T-cell (primary cell): Measurements from ENCODE around the gene BTC. TPM values are rescaled to one million over a fixed set of nuclear protein-coding genes. Genes with fewer than 3 reads are reported as not detected.

Source experiments
- ATAC-seq, 4 experiments: fragments of 200-7000 bp in 3 of 4; fragments of 150-1000 bp in 1 of 4; cut with Tn5 transposase; replicated peaks in 1 of 4; 1 replicate in 3 of 4; 2 replicates in 1 of 4; pipeline ENCODE4 v1.10.0; 2021; ENCODE audit warnings: moderate library complexity in 3 of 4, mild to moderate bottlenecking in 2 of 4, moderate number of reproducible peaks in 1 of 4
- CTCF ChIA-PET, 2 donors: fragments of 300-600 bp; sonication (Branson Sonifier 250); formaldehyde crosslinking; loops; one replicate each; lab custom pipeline; 2022; ENCODE audit warnings: antibody characterized with exemption in 2 of 2; lab: Charles Lee
- POLR2A ChIA-PET, 2 donors: fragments of 300-600 bp; sonication (Branson Sonifier 250); formaldehyde crosslinking; loops; one replicate each; lab custom pipeline; 2022; ENCODE audit warnings: antibody characterized with exemption in 2 of 2; lab: Charles Lee
- DNase-seq, 35 experiments: peaks; one replicate each; pipeline versions ENCODE4 v3.0.0 to v3.0.0-alpha.2; 2013 to 2023
- H3K27ac ChIP-seq: one replicate; pipeline ENCODE4 v1.5.1; 2013; ENCODE audit warnings: low read length
- H3K27me3 ChIP-seq, 2 experiments: replicated peaks in 1 of 2; 1 replicate in 1 of 2; 2 replicates in 1 of 2; pipeline versions ENCODE4 v1.6.1 to v1.7.0; 2013; ENCODE audit warnings: low read length in 1 of 2, mixed read lengths in 1 of 2; ENCODE audit not compliant: control insufficient read depth in 2 of 2, insufficient read depth in 2 of 2; ENCODE audit errors: extremely low read depth in 1 of 2
- H3K36me3 ChIP-seq, 2 donors: 1 replicate in 1 of 2; 2 replicates in 1 of 2; pipeline versions ENCODE4 v1.6.1 to v1.7.0; 2013; ENCODE audit warnings: low read length in 1 of 2; ENCODE audit not compliant: control insufficient read depth in 2 of 2, insufficient read depth in 1 of 2; ENCODE audit errors: extremely low read depth in 1 of 2
- H3K4me1 ChIP-seq, 2 experiments: 1 replicate in 1 of 2; 2 replicates in 1 of 2; pipeline versions ENCODE4 v1.6.1 to v1.7.0; 2013; ENCODE audit warnings: low read length in 2 of 2, mixed read lengths in 1 of 2; ENCODE audit not compliant: insufficient read depth in 2 of 2, control insufficient read depth in 1 of 2; ENCODE audit errors: extremely low read depth in 1 of 2
- H3K4me3 ChIP-seq, 2 donors: 1 replicate in 1 of 2; 2 replicates in 1 of 2; pipeline versions ENCODE4 v1.5.1 to v1.7.0; 2013; ENCODE audit warnings: mild to moderate bottlenecking in 2 of 2, low read length in 1 of 2, moderate library complexity in 1 of 2; ENCODE audit not compliant: control insufficient read depth in 1 of 2; ENCODE audit errors: extremely low read depth in 1 of 2
- H3K9me3 ChIP-seq: 2 replicates; pipeline ENCODE4 v1.7.0; 2013
- H3K27ac Mint-ChIP-seq, 2 donors: one replicate each; pipeline ENCODE4 v1.8.0; 2020 to 2021; ENCODE audit warnings: mild to moderate bottlenecking in 2 of 2, mixed read lengths in 2 of 2
- H3K27me3 Mint-ChIP-seq, 2 donors: one replicate each; pipeline ENCODE4 v1.8.0; 2021 to 2022; ENCODE audit warnings: mixed read lengths in 2 of 2
- H3K36me3 Mint-ChIP-seq: one replicate; pipeline ENCODE4 v1.8.0; 2021; ENCODE audit warnings: mixed read lengths
- H3K4me1 Mint-ChIP-seq, 3 donors: one replicate each; pipeline ENCODE4 v1.8.0; 2020 to 2022; ENCODE audit warnings: mixed read lengths in 3 of 3, mild to moderate bottlenecking in 1 of 3
- H3K4me3 Mint-ChIP-seq, 3 donors: one replicate each; pipeline ENCODE4 v1.8.0; 2020 to 2022; ENCODE audit warnings: mild to moderate bottlenecking in 3 of 3, mixed read lengths in 3 of 3, moderate library complexity in 3 of 3
- H3K9me3 Mint-ChIP-seq, 3 donors: one replicate each; pipeline ENCODE4 v1.8.0; 2020 to 2022; ENCODE audit warnings: mixed read lengths in 3 of 3
- WGBS: methylation state at CpG from one replicate; pipeline ENCODE4 v1.1.5; 2013; ENCODE audit warnings: missing lambda C conversion rate; ENCODE audit not compliant: insufficient coverage; 5-methylcytosine and 5-hydroxymethylcytosine counted together
- total RNA-seq, 35 experiments: library from RNA in 6 of 35; stranded (reverse) in 6 of 35; fragments of 120-200 nt in 1 of 35; gene quantifications; one replicate each; pipeline versions ENCODE4 v1.2.1 to v1.2.4 and lab custom pipeline; 2013 to 2026

Gene BTC
- total RNA-seq, 5 donors from 2014 or later (not counting 1 experiment from before 2014, with no cell fraction given) = not detected

- H3K4me3 ChIP-seq = peak overlapping the region; percentile 2 to 17
- Mint-ChIP-seq H3K4me1 (peaks cover 0 to 2% (median 2%) of the 10 kb centered on the region in 3 donors), H3K36me3 (no peaks in the 10 kb centered on the region), H3K4me3 (peak overlapping the region in 1 of 3 donors; percentile 45), H3K27me3 (peaks cover 45 to 60% of the 10 kb centered on the region in 2 donors), H3K27ac (no peak overlapping the region), H3K9me3 (peaks cover 0 to 7% (median 0%) of the 10 kb centered on the region in 3 donors)
- ChIA-PET CTCF (no interaction called here), POLR2A (no interaction called here)
- no peaks in the 10 kb centered on the region for H3K36me3 ChIP-seq
- H3K27me3 ChIP-seq = peaks cover 9 to 18% of the 10 kb centered on the region in 2 experiments
- peaks cover 0 to 10% of the 10 kb centered on the region in 2 experiments for H3K4me1 ChIP-seq
- DNase-seq (peak in 2 of 35 experiments; percentile 1 to 2), ATAC-seq (no peak)
- 3% methylated on average over 42 of the region's 42 CpGs for WGBS
- H3K9me3 ChIP-seq = no peaks in the 10 kb centered on the region
- H3K27ac ChIP-seq = no peak overlapping the region
These were observed 454 bp downstream of the BTC start for GRCh38 chr4:74793757-74794381.

DNA sequence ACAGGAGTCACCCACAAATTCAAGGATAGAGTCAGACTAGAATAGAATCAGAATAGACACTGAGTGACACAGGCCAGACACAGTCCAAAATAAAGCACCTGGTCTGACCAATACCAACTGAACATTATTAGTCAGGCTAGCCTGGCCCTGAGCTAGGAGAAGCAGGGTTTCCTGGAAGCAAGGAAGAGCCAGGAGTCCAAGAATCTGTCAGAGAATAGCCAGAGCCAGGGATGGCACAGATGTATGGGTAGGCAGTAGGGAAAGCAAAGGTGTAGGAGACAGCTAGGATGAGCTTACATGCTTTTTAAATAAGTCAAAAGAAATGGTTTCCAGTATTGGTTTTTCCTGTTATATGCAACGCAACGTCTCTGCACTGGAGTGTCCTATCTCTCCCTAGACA, 3.7 kb downstream of the BTC start:
- Mint-ChIP-seq H3K4me1 (peaks cover 0 to 2% (median 2%) of the 10 kb centered on the region in 3 donors), H3K27ac (no peak overlapping the region), H3K4me3 (no peak overlapping the region), H3K36me3 (no peaks in the 10 kb centered on the region), H3K27me3 (peaks cover 38 to 40% of the 10 kb centered on the region in 2 donors), H3K9me3 (peaks cover 0 to 4% (median 0%) of the 10 kb centered on the region in 3 donors)
- Histone ChIP-seq H3K4me1 (peaks cover 0 to 10% of the 10 kb centered on the region in 2 experiments), H3K9me3 (no peaks in the 10 kb centered on the region), H3K4me3 (no peak overlapping the region), H3K27ac (no peak overlapping the region), H3K27me3 (peaks cover 8 to 18% of the 10 kb centered on the region in 2 experiments), H3K36me3 (no peaks in the 10 kb centered on the region)
- no peak for DNase-seq
- ChIA-PET POLR2A (no interaction called here), CTCF (no interaction called here)
- 100% methylated on average over 2 of the region's 2 CpGs for WGBS
- ATAC-seq = no peak

GRCh38 chr4:74789518-74789917, 4.8 kb downstream of the BTC start:
- Mint-ChIP-seq H3K4me3 (no peak overlapping the region), H3K9me3 (peaks cover 0 to 4% (median 0%) of the 10 kb centered on the region in 3 donors), H3K4me1 (peaks cover 0 to 2% (median 0%) of the 10 kb centered on the region in 3 donors), H3K27ac (no peak overlapping the region), H3K36me3 (no peaks in the 10 kb centered on the region), H3K27me3 (peaks cover 28% of the 10 kb centered on the region in 2 donors)
- Histone ChIP-seq H3K9me3 (no peaks in the 10 kb centered on the region), H3K4me3 (no peak overlapping the region), H3K27ac (no peak overlapping the region), H3K27me3 (peaks cover 7 to 13% of the 10 kb centered on the region in 2 experiments), H3K4me1 (peaks cover 0 to 9% of the 10 kb centered on the region in 2 experiments), H3K36me3 (no peaks in the 10 kb centered on the region)
- ChIA-PET CTCF (no interaction called here), POLR2A (interaction anchor here in 1 of 2 donors (0.6 kb wide), 1 partner anchor 1901 kb away, joined by 7 read pairs; no protein-coding TSS in a partner anchor)
- DNase-seq = no peak
- no peak for ATAC-seq
- no CpG with 5 or more reads among the region's 1 CpG for WGBS

GRCh38 chr4:74777531-74777930, 16.8 kb downstream of the BTC start:
- H3K9me3 ChIP-seq = no peaks in the 10 kb centered on the region
- no peak overlapping the region for H3K27ac ChIP-seq
- no peaks in the 10 kb centered on the region for H3K36me3 ChIP-seq
- H3K4me1 ChIP-seq = no peaks in the 10 kb centered on the region
- Mint-ChIP-seq H3K4me3 (no peak overlapping the region), H3K4me1 (no peaks in the 10 kb centered on the region), H3K27me3 (no peaks in the 10 kb centered on the region), H3K9me3 (peaks cover 0 to 5% (median 0%) of the 10 kb centered on the region in 3 donors), H3K36me3 (no peaks in the 10 kb centered on the region), H3K27ac (no peak overlapping the region)
- H3K4me3 ChIP-seq = no peak overlapping the region
- CTCF ChIA-PET = no interaction called here
- POLR2A ChIA-PET = no interaction called here
- DNase-seq (no peak), ATAC-seq (no peak)
- no peaks in the 10 kb centered on the region for H3K27me3 ChIP-seq

- no peak overlapping the region for H3K27ac ChIP-seq
- Mint-ChIP-seq H3K4me1 (no peaks in the 10 kb centered on the region), H3K27ac (no peak overlapping the region), H3K27me3 (no peaks in the 10 kb centered on the region), H3K4me3 (no peak overlapping the region), H3K9me3 (no peaks in the 10 kb centered on the region), H3K36me3 (no peaks in the 10 kb centered on the region)
- WGBS = 83% methylated on average over 1 of the region's 3 CpGs
- ATAC-seq (no peak), DNase-seq (no peak)
- POLR2A ChIA-PET = no interaction called here
- CTCF ChIA-PET = no interaction called here
- H3K27me3 ChIP-seq = no peaks in the 10 kb centered on the region
- H3K9me3 ChIP-seq = no peaks in the 10 kb centered on the region
- no peak overlapping the region for H3K4me3 ChIP-seq
- H3K36me3 ChIP-seq = no peaks in the 10 kb centered on the region
- H3K4me1 ChIP-seq = no peaks in the 10 kb centered on the region
These were observed 21.5 kb downstream of the BTC start for GRCh38 chr4:74772783-74773182.

- Histone ChIP-seq H3K4me1 (no peaks in the 10 kb centered on the region), H3K9me3 (no peaks in the 10 kb centered on the region), H3K36me3 (no peaks in the 10 kb centered on the region), H3K27me3 (no peaks in the 10 kb centered on the region), H3K27ac (no peak overlapping the region), H3K4me3 (no peak overlapping the region)
- Mint-ChIP-seq H3K27ac (no peak overlapping the region), H3K4me1 (no peaks in the 10 kb centered on the region), H3K9me3 (no peaks in the 10 kb centered on the region), H3K4me3 (no peak overlapping the region), H3K36me3 (no peaks in the 10 kb centered on the region), H3K27me3 (no peaks in the 10 kb centered on the region)
- WGBS = 80% methylated on average over 1 of the region's 2 CpGs
- no peak for DNase-seq
- no peak for ATAC-seq
- CTCF ChIA-PET = no interaction called here
- POLR2A ChIA-PET = no interaction called here
These were observed 22.2 kb downstream of the BTC start for GRCh38 chr4:74772106-74772505.
